ENCODE measurements around the gene MEGF8.

MEGF8 gene

GRCh38 chr19:42380155-42380554 lies 54.7 kb downstream of the MEGF8 start:
- no peak for DNase-seq (ENCODE audit: low read depth in 2 of 2, low spot score in 1 of 2)

- peak in 1 of 2 donors; percentile 35 for DNase-seq (ENCODE audit: low read depth in 2 of 2, low spot score in 1 of 2)
These were observed 61.7 kb downstream of the MEGF8 start for GRCh38 chr19:42386974-42387707.

GRCh38 chr19:42388851-42389489 lies 63.5 kb downstream of the MEGF8 start:
- no peak for DNase-seq (ENCODE audit: low read depth in 2 of 2, low spot score in 1 of 2)

- no peak for DNase-seq (ENCODE audit: low read depth in 2 of 2, low spot score in 1 of 2)
These were observed 64.5 kb downstream of the MEGF8 start, which contains the start of gene CNFN for GRCh38 chr19:42389899-42390298. Gene CNFN (minus strand): TSS chr19:42390297. CDS start chr19:42389037, 1,260 bp downstream.

DNA sequence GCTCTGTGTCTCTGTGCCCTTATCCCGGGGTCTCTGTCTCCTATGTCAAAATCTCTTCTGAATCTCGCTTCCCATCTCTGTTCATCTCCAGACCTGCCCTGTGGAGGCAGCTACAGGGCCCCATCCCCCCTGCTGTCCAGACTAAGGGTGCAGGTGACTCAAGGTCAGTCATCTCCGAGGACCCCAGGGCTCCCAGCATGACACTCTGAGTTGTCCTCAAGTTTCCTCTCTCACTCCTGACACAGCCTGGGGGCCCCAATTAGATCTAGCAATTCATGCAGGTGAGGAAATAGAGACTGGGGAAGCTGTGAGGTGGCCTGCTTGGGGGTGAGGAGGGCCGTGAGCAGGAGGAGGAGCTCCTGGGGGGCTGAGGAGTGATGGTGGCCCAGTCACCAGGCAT lies 66.7 kb downstream of the MEGF8 start:
- DNase-seq (ENCODE audit: low read depth in 2 of 2, low spot score in 1 of 2), result no peak

DNA sequence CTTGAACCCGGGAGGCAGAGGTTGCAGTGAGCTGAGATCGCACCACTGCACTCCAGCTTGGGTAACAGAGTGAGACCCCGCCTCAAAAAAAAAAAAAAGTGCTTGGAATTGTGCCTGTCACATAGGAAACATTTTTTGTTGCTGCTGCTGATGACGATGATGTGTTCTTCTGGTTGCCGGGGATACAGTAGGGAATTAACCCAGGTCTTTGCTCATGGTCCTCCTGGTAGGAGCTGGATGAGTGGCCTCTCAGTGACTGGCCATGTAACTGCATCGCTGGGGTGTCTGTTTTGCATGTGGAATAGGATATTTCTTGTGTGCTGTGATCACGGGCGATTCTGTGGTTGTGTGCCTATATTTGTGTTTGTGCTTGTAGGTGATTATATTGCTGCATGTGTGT lies 69.3 kb downstream of the MEGF8 start:
- no peak for DNase-seq (ENCODE audit: low read depth in 2 of 2, low spot score in 1 of 2)

DNA sequence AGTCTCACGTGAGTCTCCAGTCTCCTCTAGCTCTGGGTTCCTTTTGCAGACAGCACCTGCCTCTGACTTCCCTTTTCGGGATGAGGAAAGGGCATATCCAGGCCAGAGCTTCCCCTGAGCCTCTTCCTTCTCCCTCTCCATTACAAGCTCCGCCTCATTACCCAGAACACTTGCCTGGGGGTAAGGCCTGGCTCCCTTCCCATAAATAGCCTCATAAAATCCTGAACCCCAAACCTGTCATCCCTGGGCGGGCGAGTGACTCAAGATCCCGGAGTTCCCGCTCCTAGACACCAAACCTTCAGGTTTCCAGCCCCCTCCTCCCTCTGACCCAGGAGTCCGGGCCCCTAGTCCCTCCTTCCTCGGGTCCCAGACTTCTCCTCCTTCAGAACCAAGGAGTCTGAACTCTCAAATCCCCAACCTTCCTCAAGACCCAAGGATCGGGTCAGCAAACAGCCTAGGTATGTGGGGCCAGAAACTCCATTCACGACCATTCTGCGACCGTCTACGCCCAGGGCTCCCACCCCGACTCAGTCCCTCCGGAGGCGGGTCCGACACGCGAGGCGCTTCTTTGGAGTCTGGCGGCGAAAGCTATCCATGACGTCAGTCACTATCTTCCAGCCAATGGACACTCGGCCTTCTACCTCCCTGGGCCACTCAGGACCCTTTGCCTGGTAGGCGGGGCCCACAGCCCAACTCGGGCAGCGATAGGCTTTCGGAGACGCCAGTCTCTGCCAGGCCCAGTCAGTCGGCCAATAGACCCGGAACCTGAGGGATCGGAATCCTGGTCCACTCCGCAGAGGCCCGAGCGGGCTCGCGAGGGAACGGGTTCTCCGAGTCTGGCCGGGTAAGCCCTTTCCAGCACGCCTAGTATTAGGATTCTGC lies 71.2 kb downstream of the MEGF8 start:
- DNase-seq (ENCODE audit: low read depth in 2 of 2, low spot score in 1 of 2), result peak; percentile 70 to 85

DNA sequence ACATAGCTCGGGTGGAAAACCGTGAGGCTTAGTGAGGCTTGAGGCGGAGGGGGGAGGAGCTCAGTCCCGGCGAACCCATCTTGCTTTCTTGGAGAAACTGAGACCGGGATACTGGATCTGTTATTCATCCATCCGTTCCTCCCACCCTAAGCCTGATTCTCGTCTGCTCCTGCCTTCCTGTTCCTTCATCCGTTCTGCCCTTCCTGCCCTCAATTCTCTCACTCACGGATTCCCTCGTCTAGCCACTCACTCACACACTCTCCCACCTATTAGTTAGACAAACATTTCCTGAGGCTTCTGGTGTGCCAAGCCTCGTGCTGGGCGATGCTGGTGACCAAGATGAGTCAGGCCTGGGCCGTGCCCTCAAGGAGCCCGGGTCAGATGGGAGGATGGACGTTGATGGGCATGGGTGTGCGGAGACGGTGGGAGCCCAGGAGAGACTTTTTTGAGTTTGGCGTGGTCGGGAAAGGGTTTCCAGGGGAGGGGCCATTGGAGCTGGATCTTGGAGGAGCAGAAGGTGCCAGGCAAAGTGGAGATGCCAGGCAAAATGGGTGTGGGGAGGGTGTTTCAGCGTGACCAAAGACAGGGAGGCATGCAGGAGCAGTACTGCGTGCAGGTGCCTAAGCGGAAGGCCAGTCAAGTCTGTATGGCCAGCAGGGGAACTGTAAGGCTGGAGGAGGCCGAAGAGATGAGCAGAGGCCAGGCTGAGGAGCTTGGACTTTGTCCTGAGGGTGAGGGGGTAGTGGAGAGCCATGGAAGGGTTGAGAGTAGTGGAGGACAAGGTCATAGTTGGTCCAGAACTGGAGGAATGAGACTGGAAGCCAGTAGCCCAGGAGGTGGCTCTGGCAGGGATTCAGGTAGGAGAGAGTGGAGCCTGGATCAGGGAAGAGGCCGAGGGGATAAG lies 72.1 kb downstream of the MEGF8 start:
- DNase-seq (ENCODE audit: low read depth in 2 of 2, low spot score in 1 of 2), result no peak

DNA sequence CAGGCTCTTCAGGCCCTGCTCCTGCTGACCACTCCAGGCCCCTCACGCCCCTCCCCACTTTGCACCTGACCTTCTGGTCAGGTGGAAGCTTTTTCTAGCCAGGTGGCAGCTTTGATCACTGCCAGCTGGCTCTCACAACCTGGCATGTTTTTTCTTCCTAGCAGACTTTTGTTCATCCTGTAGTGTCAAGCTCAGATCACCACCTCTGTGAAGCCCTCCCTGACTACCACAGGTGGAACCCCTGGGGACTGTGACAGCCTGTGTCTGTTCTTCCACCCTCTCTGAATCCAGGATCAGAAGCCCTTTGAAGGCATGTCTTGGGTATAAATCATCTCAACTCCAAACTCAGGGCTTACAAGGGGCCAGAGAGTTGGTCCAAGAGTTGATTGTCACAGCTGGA lies 75.0 kb downstream of the MEGF8 start:
- no peak for DNase-seq (ENCODE audit: low read depth in 2 of 2, low spot score in 1 of 2)

GRCh38 chr19:42401365-42402303 lies 76.2 kb downstream of the MEGF8 start:
- peak; percentile 52 to 61 for DNase-seq (ENCODE audit: low read depth in 2 of 2, low spot score in 1 of 2)

DNA sequence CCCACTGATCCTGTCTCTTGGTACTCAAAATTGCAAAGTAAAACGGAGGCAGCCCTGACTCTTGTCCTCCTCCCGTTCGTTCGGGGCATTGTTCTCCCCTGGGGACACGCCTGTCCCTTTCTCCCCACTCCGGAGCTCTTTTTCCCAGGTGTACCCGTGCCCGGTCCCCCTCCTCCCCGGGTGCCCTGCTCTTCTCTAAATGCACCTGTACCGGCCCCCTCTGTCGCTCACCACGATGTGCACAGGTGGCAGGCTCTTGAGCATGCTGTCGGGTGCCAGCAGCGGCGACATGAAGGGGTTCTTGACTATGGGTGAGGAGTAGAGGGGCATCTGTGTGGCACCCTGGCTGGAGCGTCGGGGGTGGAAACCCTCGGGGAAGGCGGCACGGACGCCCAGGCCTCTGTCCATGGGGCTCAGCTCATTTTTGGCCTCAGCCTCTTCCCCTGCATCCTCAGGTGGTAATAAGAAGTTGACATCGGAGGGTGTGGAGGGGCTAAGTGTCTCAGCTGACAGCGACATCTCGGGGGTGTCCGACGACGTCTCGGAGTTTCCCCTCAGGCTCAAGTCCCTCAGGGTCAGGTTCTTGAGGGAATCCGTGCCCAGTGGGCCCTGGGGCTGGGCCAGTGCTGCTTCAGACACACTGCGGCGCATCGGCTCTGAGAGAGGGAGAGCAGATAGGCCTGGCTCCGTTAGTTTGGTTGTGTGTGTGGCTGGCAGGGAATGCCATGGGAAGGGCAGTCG lies 77.1 kb downstream of the MEGF8 start:
- DNase-seq (ENCODE audit: low read depth in 2 of 2, low spot score in 1 of 2), result no peak

GRCh38 chr19:42403586-42403985 lies 78.2 kb downstream of the MEGF8 start:
- no peak for DNase-seq (ENCODE audit: low read depth in 2 of 2, low spot score in 1 of 2)

- DNase-seq (ENCODE audit: low read depth in 2 of 2, low spot score in 1 of 2), result no peak
These were observed 80.7 kb downstream of the MEGF8 start for GRCh38 chr19:42406111-42406510.

- no peak for DNase-seq (ENCODE audit: low read depth in 2 of 2, low spot score in 1 of 2)
These were observed 81.8 kb downstream of the MEGF8 start for GRCh38 chr19:42407085-42407815.

DNA sequence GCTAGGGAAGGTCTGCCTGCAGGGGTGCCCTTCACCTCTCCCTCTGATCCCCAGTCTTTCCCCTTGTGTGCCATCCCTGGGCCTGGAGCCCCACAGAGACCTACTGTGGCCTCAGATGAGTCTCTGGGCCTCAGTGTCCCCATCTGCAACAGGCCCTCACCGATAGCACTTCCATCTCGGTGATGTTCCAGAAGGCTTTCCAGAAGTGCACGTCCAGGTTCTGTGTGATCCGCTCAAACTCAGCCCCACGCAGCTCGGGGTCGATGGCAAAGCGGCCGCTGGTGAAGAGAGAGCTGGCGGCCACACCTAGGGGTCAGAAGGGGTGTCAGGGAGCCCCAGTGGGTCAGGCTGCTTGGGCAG lies 82.4 kb downstream of the MEGF8 start:
- DNase-seq (ENCODE audit: low read depth in 2 of 2, low spot score in 1 of 2), result no peak

GRCh38 chr19:42409477-42409876 lies 84.0 kb downstream of the MEGF8 start:
- DNase-seq (ENCODE audit: low read depth in 2 of 2, low spot score in 1 of 2), result no peak

DNA sequence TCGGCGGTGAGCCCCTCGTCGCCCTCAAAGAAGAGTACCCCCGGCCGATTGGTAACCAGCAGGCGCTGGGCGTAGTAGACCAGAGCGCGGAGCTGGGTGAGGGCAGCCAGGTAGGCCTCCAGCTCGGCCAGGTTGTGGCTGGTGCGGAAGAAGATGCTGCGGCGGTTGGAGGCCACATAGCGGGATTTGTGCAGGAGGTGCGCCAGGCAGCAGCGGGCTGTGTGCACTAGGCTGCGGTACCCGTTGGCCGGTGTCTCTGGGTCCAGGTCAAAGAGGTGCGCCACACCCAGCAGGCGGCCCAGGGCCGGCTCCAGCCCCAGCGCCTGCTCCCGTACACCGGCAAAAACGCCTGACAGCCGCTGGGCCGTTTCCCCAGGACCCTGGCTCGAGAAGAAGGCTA lies 84.9 kb downstream of the MEGF8 start:
- no peak for DNase-seq (ENCODE audit: low read depth in 2 of 2, low spot score in 1 of 2)

GRCh38 chr19:42411581-42412178 lies 86.2 kb downstream of the MEGF8 start:
- no peak for DNase-seq (ENCODE audit: low read depth in 2 of 2, low spot score in 1 of 2)

Measured in stimulated activated CD8-positive, alpha-beta memory T cell treated with anti-CD3 and anti-CD28 coated beads, Interleukin-4, amount 100 ng/mL, for 1 hour (primary cell).